Stimulated activated CD8-positive, alpha-beta memory T cell treated with anti-CD3 and anti-CD28 coated beads, Interleukin-2, amount 100 ng/mL, for 48 hours (primary cell): Measurements from ENCODE around the gene VMAC.
"Not testable (repeated sequence)": the region's sequence is repeated elsewhere in the genome, so short reads cannot be mapped to it uniquely, and the experiment has no call there.

Experiments used
- DNase-seq, 2 donors: peaks; one replicate each; pipeline ENCODE4 v3.0.0-alpha.2; 2020; ENCODE audit warnings: low read depth in 2 of 2

The VMAC gene, protein sequence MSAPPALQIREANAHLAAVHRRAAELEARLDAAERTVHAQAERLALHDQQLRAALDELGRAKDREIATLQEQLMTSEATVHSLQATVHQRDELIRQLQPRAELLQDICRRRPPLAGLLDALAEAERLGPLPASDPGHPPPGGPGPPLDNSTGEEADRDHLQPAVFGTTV

DNA sequence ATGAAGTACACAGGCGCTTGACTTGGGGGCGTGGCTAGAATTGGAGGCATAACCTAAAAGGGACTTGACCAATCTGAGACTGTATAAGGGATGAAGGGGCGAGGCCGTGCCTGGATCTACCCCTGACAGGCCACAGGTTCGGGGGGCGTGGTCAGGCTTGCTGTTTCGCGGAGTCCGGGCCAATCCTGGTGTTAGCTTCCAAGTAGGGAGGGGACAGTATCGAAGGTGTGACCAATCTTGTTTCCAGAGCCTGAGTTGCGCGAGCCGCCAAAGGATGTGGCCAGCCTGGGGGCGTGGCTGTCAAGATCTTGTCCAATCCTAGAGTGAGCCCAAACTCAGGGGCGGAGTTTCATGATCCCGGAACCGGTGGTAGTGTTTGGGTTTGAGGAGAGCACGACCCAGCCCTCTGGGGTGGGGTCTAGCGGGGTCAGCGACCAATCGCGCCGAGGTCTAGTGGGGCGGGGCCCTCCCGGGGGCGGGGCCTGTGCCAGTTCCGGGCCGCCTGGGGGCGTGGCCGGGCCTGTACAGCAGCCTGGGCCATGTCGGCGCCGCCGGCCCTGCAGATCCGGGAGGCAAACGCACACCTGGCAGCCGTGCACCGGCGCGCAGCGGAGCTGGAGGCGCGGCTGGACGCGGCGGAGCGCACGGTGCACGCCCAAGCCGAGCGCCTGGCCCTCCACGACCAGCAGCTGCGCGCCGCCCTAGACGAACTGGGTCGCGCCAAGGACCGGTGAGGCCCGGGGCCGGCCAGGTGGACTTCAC is at the start of gene VMAC:
VMAC (plus strand) TSS at position 521 of the 762 bp plus-strand sequence; CDS start at position 540, 19 bp downstream.
- DNase-seq: peak; percentile 99

DNA sequence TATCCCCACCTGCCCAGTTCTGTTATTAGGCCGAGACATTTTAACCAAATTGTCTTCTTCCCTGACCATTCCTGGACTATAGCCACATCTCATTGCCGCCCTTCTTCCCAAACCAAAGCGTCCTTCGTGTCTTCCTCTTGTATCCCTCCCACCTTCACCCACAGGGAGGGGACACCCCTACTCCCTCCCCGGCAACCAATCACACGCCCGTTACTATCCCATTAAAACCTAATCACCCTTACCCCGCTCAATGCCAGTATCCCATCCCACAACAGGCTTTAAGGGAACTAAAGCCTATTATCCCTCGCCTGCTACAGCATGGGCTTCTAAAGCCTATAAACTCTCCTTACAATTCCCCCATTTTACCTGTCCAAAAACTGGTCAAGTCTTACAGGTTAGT is 49.5 kb upstream of the VMAC start:
- DNase-seq: not testable (repeated sequence)

DNA sequence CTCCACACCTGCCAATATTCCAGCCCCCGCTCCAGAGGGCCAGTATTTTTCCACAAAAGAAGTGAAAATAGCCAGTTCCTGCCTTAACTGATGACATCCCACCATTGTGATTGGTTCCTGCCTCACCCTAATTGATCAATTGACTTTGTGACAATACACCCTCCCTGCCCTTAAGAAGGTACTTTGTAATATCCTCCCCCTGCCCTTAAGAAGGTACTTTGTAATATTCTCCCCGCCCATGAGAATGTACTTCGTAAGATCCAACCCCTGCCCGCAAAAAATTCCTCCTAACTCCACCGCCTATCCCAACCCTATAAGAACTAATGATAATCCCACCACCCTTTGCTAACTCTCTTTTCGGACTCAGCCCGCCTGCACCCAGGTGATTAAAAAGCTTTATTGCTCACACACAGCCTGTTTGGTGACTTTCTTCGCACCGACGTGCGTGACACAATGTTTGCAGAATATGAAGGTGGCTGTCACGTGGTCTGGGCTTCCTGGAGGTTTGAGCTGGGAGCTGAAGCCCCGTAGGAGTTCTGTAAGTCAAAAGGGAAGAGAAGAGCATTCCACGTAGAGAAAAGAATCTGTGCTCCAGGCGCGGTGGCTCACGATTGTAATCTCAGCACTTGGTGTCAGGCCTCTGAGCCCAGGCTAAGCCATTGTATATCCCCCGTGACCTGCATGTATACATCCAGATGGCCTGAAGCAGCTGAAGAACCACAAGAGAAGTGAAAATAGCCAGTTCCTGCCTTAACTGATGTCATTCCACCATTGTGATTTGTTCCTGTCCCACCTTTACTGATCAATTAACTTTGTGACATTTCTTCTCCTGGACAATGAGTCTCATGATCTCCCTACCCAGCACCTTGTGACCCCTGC is 47.2 kb upstream of the VMAC start:
- DNase-seq: no peak

DNA sequence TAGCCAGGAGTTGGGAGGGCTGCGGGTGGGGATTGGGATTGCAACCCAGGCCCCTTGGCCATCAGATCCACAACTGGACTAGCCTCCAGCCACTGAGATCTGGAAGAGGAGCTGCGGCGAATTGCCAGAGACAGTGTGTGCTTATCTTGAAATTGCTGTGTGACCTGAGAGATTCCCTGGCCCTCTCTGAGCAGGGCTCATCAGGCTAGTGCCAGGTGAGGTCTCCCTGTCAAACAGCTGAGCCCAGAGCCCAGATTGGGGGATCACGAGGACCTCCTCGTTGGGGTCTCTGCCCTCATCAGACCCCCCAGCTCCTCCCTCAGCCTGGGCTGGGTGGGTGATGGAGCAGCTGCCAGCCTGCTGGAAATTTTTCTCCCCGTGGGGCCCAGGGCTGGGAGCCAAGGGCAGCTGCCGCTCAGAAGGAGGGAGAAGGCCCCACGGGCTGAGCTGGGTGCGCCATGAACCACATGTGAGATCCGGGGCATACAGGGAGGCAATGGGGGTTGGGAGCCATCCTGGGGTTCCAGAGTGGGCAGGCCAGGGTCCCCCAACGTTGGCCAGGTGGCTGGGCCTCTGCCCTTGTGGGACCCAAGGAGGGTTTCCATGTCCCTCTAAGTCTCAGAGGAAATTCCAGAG is 41.5 kb upstream of the VMAC start:
- DNase-seq: no peak

DNA sequence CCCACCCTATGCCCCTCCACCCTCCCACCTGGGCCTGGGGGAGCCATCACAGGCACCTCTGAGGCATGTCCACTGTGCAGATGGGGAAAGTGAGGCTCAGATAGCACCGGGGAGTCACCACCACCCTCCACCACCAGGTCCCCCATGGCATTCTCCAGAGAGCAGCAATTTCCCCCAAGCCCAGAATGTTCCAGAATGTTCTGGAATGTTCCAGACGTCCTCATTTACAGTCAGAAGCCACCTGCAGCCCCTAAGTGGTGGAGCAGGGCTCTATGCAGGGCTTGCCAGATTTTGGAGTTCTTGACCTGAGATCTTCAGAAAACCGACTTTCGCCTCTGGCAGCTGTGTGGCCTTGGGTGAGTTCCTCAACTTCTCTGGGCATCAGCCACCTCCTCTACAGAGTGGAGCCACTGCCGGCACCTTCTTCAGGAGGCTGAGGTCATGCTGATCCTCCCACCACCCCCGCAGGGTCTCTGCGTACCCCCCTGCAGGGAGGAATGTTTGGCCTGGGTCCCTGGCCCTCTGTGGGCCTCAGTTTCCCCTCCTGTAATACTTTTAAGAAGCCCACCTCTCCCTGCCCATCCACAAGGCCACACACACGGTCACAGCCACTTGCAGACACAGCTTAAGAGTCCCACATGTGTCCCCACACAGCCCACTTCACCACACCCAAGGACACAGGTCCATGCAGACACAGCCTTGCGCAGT is 40.5 kb upstream of the VMAC start:
- DNase-seq: no peak

DNA sequence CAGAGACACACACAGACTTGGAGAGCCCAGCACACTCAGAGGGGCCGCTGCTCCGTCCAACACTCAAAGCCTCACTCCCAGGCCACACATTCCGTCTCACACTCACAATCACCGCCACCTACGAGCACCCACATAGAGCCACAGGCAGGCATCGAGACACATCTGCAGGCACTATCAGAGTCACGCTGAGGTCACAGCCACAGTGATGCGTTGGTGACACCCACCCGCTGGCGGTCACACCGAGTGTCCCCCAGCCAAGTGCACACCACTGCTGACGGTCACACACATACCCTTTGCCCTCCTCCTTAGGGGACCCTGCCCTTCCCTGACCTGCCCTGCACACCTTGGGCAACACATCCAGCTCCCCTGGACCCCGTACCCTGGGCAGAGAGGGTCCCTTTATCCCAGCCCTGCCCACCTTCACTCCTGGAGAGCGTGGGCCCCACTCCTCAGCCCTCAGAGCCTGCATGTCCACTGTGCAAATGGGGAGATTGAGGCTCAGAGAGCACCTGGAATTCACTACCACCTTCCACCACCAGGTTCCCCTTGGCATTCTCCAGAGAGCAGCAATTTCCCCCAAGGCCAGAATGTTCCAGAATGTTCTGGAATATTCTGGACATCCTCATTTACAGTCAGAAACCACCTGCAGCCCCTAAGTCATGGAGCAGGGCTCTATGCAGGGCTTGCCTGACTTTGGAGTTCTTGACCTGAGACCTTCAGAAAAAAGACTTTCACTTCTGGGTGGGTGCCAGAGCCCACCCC is 39.8 kb upstream of the VMAC start:
- DNase-seq: no peak

DNA sequence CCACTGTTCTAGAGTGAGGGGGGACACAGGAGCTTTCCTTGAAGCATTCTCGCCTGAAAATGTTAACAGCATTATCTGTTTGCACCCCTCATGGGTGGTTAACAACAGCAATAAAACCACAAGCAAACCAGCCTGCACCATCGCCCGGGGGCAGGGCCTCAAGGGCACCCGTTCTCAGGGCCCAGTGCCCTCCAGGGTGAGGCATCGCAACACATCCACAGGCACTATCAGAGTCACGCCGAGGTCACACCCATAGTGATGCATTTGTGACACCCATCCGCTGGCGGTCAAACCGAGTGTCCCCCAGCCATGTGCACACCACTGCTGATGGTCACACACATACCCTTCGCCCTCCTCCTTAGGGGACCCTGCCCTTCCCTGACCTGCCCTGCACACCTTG is 38.9 kb upstream of the VMAC start:
- no peak for DNase-seq

DNA sequence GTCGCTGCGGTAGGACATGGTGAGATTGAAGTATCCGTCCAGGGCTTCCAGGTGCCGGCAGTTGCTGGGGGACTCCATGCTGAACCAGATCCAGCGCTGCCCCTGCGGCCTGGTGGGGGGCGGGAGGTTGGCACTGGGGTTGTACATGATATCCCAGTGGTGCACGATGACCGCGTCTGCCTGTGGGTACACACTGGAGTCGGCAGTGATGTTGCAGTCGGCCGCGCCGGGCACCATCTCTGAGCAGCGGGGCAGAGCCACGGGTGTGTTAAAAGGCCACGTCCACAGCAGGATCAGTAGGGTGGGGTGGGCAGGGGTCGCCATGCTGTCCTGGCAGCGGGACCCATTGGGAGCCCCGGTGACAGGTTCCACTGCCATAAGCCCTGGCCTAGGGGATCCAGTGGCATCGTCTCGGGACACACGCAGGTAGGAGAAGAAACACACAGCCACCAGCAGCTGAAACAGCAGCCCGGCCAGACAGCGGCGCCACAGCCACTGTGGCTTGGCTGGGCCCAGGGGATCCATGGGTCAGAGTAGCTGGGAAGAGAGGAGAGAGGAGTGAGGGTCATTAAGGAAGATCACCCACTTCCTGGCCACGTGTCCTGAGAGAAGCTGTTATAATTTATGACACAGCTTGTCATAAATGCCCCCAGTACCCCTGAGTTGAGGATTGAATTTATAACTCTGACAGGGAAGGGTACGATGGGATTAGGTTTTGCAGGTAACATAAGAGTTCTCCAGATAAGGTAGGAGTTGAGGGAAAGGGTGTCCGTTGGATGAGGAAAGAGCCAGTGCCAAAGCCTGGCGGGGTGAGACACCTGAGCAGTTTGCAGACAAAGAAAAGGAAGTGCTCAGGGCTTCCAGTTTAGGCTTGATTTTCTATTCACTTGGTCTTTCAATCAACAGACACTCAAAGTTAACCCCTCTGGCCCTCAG is 37.2 kb upstream of the VMAC start:
- DNase-seq: no peak

DNA sequence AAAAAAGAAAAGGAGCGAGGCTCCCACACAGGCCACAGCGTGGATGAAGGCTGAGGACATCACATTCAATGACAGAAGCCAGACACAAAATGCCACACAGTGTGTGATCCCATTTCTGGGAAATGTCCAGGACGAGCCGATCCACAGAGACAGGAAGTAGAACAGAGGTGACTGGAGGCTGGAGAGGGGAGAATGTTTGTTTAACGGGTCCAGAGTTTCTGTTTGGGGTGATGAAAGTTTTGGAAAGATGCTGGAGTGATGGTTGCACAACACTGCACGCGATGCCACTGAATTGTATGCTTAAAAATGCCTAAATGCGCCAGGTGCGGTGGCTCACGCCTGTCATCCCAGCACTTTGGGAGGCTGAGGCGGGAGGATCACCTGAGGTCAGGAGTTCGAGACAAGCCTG is 33.7 kb upstream of the VMAC start:
- DNase-seq: no peak

DNA sequence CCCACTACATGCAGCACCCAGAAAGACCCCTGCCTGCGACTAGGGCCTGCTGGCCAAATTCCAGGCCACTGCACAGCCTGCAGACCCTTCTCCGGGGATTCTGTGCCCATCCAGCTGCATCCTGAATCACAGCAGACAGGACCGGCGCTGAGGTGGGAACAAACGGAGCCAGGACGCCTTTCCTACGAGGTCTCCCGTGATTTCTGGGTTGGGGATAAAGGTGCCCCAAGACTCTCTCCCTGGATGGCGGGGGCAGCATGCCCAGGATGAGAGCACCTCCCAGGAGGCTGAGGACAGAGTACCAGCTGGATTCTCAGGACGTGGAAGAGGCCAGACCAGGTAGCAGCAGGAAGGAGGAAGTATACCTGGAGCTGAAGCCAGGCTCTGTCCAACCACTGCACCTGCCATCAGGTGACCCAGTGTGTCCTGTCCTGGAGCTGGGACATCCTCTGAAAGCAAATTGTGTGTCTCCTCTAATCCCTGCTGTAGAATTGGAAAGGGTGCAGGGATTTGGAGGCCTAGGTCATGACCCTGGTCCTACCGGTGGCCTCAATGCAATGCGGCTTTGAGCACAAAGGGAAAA is 31.0 kb upstream of the VMAC start:
- no peak for DNase-seq

DNA sequence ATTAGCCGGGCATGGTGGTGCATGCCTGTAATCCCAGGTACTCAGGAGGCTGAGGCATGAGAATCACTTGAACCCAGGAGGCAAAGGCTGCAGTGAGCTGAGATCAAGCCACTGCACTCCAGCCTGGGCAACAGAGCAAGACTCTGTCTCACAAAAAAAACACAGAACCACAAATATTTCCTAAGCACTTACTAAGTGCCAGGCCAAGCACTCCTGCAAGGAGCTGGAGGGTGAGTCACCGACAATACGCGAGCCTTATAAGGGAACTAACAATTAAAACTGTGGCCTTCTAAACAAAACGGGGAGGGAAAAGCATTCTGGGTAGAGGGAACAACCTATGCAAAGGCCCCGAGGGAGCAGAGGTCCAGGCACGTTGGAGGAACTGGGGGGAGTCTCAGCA is 30.2 kb upstream of the VMAC start:
- DNase-seq: not testable (repeated sequence)

DNA sequence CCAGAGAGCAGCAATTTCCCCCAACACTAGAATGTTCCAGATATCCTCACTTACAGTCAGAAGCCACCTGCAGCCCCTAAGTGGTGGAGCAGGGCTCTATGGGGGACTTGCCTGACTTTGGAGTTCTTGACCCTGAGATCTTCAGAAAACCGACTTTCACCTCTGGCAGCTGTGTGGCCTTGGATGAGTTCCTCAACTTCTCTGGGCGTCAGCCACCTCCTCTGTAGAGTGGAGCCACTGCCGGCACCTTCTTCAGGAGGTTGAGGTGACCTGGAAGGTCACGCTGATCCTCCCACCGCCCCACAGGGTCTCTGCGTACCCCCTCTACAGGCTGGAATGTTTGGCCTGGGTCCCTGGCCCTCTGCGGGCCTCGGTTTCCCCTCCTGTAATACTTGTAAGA is 27.2 kb upstream of the VMAC start:
- DNase-seq: no peak

DNA sequence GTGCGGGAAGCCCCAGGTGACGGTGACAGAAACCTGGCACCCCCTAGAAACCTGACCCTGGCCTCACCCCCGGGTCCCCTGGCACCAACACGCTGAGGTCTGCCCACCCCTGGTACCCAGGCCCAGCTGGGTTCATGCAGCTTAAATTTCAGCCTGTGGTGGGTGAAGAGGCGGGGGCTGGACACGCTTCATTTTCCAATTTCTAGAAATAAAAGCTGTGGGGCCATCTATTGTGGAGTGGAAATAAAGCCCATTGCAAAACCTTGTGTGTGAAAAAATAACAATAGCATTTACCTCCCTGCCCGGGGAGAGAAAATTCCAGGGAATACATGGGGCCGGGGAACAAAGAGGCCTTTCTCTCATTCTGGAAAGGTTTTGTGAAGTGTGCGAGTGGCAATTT is 26.8 kb upstream of the VMAC start:
- no peak for DNase-seq

DNA sequence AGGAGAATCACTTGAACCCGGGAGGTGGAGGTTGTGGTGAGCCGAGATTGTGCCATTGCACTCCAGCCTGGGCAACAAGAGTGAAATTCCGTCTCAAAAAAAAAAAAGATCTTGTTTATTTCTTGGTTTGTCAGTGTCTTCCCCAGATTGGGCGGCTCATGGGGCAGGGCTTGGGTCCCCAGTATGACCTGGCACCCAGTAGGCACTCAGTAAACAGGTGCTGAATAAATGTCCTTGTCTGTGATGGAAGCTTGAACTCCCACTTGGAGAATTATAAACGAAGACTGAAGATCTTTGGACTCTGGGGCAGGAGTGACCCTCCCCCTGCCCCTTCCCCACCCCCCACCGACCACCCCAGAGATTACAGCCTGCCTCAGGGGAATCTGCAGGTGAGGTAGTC is 24.5 kb upstream of the VMAC start:
- no peak for DNase-seq

DNA sequence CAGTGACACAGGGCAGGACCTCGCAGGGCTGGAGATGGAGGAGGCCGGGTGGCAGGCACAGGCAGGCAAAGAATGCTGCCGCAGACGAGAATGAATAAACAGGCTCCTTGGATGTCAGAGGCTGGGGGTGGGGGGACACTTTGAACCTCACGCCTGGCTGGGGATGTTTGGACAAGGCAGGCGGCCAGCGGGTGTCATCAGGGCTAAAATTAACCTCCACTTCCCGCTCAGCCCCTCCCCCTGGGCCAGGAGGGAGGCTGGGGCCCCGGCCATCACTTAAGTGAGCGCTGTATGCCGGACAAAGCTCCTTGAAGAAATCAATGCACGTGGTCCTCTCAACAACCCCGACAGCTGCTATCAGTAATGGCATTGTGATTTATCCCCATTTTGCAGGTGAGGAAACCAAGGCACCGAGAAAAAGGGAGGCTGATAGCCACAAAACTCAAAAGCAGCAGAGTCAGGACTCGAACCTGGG is 24.0 kb upstream of the VMAC start:
- DNase-seq: no peak

DNA sequence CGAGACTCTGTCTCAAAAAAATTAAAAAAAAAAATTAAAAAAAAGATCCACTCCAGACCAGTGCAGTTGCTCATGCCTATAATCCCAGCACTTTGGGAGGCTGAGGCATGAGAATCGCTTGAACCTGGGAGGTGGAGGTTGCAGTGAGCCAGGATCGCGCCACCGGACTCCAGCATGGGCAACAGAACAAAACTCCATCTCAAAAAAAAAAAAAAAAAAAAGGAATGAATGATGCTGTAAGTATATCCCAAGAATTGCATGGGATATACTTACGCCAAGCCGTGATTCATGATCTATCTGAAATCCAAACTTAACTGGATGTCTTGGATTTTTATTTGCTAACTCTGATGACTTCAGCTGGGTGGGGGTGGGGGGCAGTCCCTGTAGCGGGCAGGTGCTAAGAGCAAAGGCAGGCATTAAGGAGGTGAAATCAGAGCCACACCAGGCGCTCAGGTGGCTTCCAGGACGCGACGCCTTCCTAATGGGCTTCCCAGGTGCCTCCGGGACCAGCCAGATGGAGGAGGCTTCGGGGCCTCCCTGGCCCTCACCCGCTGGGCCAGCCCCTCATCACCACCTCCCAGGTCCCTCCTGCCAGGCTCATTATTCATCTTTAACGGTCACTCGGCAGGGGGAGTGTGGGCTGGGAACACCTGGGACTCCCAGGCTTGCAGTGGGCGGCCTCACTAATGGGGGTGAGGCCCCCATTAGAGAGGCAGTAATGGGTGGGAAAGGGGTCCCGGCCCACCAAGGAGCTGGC is 23.0 kb upstream of the VMAC start:
- no peak for DNase-seq

DNA sequence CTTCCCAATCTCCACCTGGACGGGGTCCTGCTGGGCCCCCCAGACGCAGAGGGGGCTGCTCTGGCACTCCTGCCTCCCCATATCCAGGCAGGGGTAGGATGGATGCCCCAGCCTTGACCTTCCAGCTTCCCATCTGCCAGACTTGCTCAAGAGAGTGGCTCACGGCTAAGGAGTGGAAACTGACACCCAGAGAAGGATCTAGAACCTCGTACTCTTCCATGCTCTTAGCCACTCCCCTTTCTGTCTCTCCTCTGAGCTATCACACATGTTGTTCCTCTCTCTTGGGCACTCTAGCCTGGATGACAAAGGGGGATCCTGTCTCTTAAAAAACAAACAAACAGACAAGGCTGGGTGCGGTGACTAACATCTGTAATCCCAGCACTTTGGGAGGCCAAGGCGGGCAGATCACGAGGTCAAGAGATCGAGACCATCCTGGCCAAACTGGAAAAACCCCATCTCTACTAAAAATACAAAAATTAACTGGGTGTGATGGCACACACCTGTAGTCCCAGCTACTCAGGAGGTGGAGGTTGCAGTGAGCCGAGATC is 22.2 kb upstream of the VMAC start:
- DNase-seq: no peak
